UCSD-AML1 (cell line): ENCODE data around the gene PDCD2L.
"Not testable (repeated sequence)": the region's sequence is repeated elsewhere in the genome, so short reads cannot be mapped to it uniquely, and the experiment has no call there.

Experiments used
- DNase-seq: peaks from one replicate; lab custom pipeline; 2025; ENCODE audit not compliant: unreplicated experiment; lab: John Stamatoyannopoulos, UW

PDCD2L gene

DNA sequence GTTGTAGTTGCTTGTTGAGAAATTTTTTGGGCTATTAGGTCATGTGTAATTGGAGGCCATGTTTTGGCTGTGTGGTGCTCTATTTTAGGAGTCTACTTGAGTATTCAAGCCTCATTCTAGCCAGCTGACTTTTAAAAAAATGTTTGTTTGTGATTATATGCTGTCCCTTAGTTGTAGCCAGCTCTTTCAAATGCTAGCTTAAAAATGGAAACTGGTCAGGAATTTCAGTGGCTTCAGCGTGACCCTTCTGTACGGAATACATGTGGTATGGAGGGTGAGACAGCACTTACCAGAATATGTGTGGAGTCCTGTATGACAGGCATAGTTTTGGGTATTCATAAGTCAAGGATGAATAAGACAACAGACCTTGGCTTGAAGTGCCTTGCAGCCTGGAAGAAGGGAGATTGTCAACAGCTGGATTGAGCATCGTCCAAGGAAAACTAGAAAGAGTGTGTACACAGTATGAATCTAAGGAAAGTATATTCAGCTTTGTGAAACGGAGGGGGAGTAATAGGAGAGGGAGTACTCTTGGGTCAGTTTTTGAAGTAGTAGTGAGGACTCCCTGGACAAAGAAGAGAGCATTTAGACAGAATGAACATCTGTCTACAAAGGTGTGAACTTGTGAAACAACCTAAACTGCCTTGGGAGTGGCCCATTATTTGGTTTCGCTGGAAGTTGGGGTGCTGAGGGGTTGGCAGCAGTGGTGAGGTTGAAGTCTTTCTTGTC lies 57.3 kb downstream of the PDCD2L start:
- DNase-seq = no peak

DNA sequence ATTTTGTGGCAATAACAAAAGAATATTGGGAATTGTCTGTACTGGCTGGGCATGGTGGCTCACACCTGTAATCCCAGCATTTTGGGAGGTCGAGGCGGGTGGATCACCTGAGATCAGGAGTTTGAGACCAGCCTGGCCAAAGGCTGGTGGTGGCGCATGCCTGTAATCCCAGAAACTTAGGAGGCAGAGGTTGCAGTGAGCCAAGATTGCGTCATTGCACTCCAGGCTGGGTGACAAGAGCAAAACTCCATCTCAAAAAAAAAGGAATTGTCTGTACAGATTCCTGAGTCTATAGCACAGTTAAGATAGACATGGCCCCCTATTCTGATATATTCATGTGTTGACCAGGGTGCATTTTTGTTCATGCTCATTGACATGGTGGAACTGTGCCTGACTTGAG lies 60.6 kb downstream of the PDCD2L start:
- not testable (repeated sequence) for DNase-seq

DNA sequence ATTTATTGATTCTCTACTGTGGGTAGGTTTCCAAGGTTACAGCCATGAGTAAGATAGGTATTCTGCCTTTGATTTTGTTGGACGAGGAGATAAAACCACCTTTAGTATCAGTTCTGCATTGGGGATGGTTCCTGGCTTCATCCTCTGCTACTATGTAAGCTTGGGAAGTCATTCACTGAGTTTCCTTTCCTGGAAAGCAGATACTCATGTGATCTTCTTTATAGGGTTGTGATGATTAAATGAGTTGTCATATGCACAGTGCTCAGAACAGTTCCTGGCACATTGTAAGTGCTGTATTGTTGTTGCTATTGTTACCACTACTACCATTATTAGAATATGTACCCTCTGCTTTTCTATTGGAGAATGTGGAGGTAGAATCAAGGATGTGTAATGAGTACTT lies 64.2 kb downstream of the PDCD2L start:
- DNase-seq = no peak

- DNase-seq = not testable (repeated sequence)
Measured at GRCh38 chr19:34469026-34469425, 64.8 kb downstream of the PDCD2L start.

DNA sequence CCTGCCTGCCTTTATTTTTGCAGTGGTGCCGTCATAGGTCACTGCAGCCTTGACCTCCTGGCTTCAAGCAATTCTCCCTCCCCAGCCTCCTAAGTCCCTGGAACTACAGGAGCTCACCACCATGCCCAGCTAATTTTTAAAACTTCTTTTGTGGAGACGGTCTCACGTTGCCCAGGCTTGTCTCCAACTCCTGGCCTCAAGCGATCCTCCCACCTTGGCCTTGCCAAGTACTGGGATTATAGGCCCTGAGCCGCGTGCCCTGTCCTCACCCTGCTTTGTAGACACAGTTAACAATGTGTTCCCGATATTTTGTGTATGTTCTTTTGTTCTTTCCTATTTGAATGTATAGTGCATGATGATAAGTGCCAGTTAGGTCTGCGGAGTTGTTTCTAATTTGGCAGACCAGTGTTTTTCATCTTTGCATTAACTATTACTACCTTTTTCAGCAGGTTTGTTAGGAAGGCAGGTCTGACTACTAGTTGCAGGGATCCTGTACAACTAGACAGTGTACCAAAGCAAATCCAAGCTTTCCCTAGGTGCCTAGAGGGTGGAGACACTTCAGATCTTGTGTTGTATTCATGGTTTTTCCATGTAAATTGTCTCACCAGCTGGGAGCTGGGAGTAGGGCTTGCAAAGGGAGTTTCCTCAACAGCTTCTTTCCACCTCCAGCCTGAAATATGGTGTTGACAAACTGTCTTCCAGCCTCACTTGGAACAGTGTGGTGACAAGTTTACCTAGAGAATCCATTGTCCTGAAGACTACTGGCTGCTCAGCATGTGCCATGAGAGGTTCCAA lies 67.9 kb downstream of the PDCD2L start:
- DNase-seq = no peak

- DNase-seq = no peak
Measured at GRCh38 chr19:34474233-34474989, 70.2 kb downstream of the PDCD2L start.

- no peak for DNase-seq
Measured at GRCh38 chr19:34475026-34475974, 71.1 kb downstream of the PDCD2L start.
